Sigmoid colon (tissue), 4 donors: ENCODE results near the gene MET.

Experiments
- EP300 ChIP-seq, 4 donors: sonication (generic); formaldehyde crosslinking; IDR thresholded peaks; one replicate each; pipeline ENCODE4 v1.6.1; 2017; ENCODE audit warnings: antibody characterized with exemption in 4 of 4
- POLR2A ChIP-seq, 2 donors: fragments of 450-650 bp; IDR thresholded peaks; one replicate each; pipeline ENCODE4 v1.6.1; 2016; ENCODE audit warnings: antibody characterized with exemption in 2 of 2, mild to moderate bottlenecking in 2 of 2, moderate library complexity in 2 of 2
- POLR2AphosphoS5 ChIP-seq, 4 donors: sonication (generic); formaldehyde crosslinking; IDR thresholded peaks; one replicate each; pipeline ENCODE4 v1.6.1; 2017; ENCODE audit warnings: antibody characterized with exemption in 4 of 4
- TF ChIP-seq, protein P1 (sequence below), 4 experiments: fragments of 450-650 bp in 3 of 4; fragments of 200-600 bp in 1 of 4; IDR thresholded peaks; one replicate each; pipeline ENCODE4 v1.5.1; 2016 to 2019; ENCODE audit warnings: antibody characterized with exemption in 4 of 4, mild to moderate bottlenecking in 3 of 4, moderate library complexity in 2 of 4

- TF ChIP-seq, protein P1, sequence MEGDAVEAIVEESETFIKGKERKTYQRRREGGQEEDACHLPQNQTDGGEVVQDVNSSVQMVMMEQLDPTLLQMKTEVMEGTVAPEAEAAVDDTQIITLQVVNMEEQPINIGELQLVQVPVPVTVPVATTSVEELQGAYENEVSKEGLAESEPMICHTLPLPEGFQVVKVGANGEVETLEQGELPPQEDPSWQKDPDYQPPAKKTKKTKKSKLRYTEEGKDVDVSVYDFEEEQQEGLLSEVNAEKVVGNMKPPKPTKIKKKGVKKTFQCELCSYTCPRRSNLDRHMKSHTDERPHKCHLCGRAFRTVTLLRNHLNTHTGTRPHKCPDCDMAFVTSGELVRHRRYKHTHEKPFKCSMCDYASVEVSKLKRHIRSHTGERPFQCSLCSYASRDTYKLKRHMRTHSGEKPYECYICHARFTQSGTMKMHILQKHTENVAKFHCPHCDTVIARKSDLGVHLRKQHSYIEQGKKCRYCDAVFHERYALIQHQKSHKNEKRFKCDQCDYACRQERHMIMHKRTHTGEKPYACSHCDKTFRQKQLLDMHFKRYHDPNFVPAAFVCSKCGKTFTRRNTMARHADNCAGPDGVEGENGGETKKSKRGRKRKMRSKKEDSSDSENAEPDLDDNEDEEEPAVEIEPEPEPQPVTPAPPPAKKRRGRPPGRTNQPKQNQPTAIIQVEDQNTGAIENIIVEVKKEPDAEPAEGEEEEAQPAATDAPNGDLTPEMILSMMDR (IDR thresholded peaks at IDR 0.05), result no peak
- TF ChIP-seq POLR2AphosphoS5 (IDR thresholded peaks at IDR 0.05) (no peak), POLR2A (IDR thresholded peaks at IDR 0.05) (no peak), EP300 (IDR thresholded peaks at IDR 0.05) (no peak)
Observed at GRCh38 chr7:116678780-116679179, 6.8 kb downstream of the MET start.
